Endothelial cell of umbilical vein (primary cell): ENCODE results near the gene AFTPH. TPM values are rescaled to one million over a fixed set of nuclear protein-coding genes. Genes with fewer than 3 reads are reported as not detected.

Experiments
- BruUV-seq: library from RNA; stranded (reverse); fragments of 400-500 nt; replicated peaks from 2 replicates; lab custom pipeline; 2021; lab: Mats Ljungman, UMichigan
- CTCF ChIA-PET: fragments of 300-600, 350-600 bp; sonication (Branson Sonifier 250); formaldehyde crosslinking; loops from one replicate; lab custom pipeline; 2021; ENCODE audit warnings: antibody characterized with exemption, inconsistent platforms; lab: Charles Lee
- POLR2A ChIA-PET: fragments of 300-600, 350-600 bp; sonication (Branson Sonifier 250); formaldehyde crosslinking; loops from one replicate; lab custom pipeline; 2021; ENCODE audit warnings: antibody characterized with exemption, inconsistent platforms; lab: Charles Lee
- DNase-seq: peaks from one replicate; pipeline ENCODE4 v3.0.0-alpha.2; 2011; ENCODE audit warnings: low read depth, low spot score
- FAIRE-seq: peaks from 2 replicates; lab custom pipeline; 2011; peaks lifted over from hg19 to GRCh38; lab: Jason Lieb, UNC
- H2AFZ ChIP-seq: 2 replicates; pipeline ENCODE4 v1.6.0; 2012; ENCODE audit warnings: low read depth, low read length, control low read depth, inconsistent platforms
- H3K27ac ChIP-seq: 2 replicates; pipeline ENCODE4 v1.5.1; 2011; ENCODE audit warnings: low read depth, mild to moderate bottlenecking, control low read depth, low read length, moderate library complexity; ENCODE audit not compliant: insufficient read depth
- H3K27me3 ChIP-seq, 2 experiments: 2 replicates each; pipeline versions ENCODE4 v1.6.0 to v1.6.1; 2011; ENCODE audit warnings: low read length in 2 of 2, mixed read lengths in 1 of 2; ENCODE audit not compliant: control insufficient read depth in 2 of 2, insufficient read depth in 2 of 2
- H3K36me3 ChIP-seq, 2 experiments: 2 replicates in 1 of 2; 3 replicates in 1 of 2; pipeline ENCODE4 v1.5.1; 2011; ENCODE audit warnings: low read length in 2 of 2, mild to moderate bottlenecking in 1 of 2, moderate library complexity in 1 of 2; ENCODE audit not compliant: control insufficient read depth in 2 of 2, insufficient read depth in 2 of 2; ENCODE audit errors: extremely low read depth in 1 of 2
- H3K4me1 ChIP-seq: 3 replicates; pipeline ENCODE4 v1.5.1; 2011; ENCODE audit warnings: mild to moderate bottlenecking, low read length; ENCODE audit not compliant: control insufficient read depth, insufficient read depth; ENCODE audit errors: extremely low read depth
- H3K4me2 ChIP-seq: 2 replicates; pipeline ENCODE4 v1.6.1; 2011; ENCODE audit warnings: low read length, control low read depth, mixed read lengths; ENCODE audit not compliant: insufficient read depth
- H3K4me3 ChIP-seq, 3 experiments: fragments of 200-600 bp in 1 of 3; sonication (generic), shearing (Covaris generic) in 1 of 3; replicated peaks in 1 of 3; 2 replicates each; pipeline ENCODE4 v1.5.1; 2011 to 2016; ENCODE audit warnings: control low read depth in 3 of 3, low read length in 3 of 3, mild to moderate bottlenecking in 2 of 3, inconsistent platforms in 1 of 3, low read depth in 1 of 3, moderate library complexity in 1 of 3; ENCODE audit not compliant: insufficient read depth in 1 of 3
- H3K79me2 ChIP-seq: 2 replicates; pipeline ENCODE4 v1.6.0; 2012; ENCODE audit warnings: low read length, inconsistent platforms; ENCODE audit not compliant: control insufficient read depth, insufficient read depth
- H3K9ac ChIP-seq: replicated peaks from 2 replicates; pipeline ENCODE3; 2011; ENCODE audit warnings: low read length, control low read depth; ENCODE audit not compliant: insufficient read depth; ENCODE audit errors: extremely low read depth
- H3K9me1 ChIP-seq: replicated peaks from 3 replicates; pipeline ENCODE4 v1.6.0; 2011; ENCODE audit warnings: mild to moderate bottlenecking, low read length; ENCODE audit not compliant: control insufficient read depth, insufficient read depth; ENCODE audit errors: extremely low read depth
- H3K9me3 ChIP-seq: replicated peaks from 2 replicates; pipeline ENCODE4 v1.5.1; 2012; ENCODE audit warnings: low read length, inconsistent platforms; ENCODE audit not compliant: control insufficient read depth, insufficient read depth
- H4K20me1 ChIP-seq: replicated peaks from 2 replicates; pipeline ENCODE3; 2011; ENCODE audit warnings: mild to moderate bottlenecking, low read length; ENCODE audit not compliant: control insufficient read depth, insufficient read depth; ENCODE audit errors: extremely low read depth
- EZH2 ChIP-seq: IDR thresholded peaks from 2 replicates; pipeline ENCODE4 v1.6.1; 2012; ENCODE audit warnings: borderline replicate concordance, low read depth, mild to moderate bottlenecking, moderate library complexity, low read length, inconsistent platforms; ENCODE audit not compliant: severe bottlenecking
- FOS ChIP-seq: IDR thresholded peaks from 2 replicates; pipeline ENCODE4 v1.6.1; 2011; ENCODE audit warnings: mild to moderate bottlenecking, low read length, moderate library complexity, borderline replicate concordance; ENCODE audit not compliant: insufficient read depth
- GATA2 ChIP-seq: IDR thresholded peaks from 2 replicates; pipeline ENCODE4 v1.7.0; 2011; ENCODE audit warnings: low read depth, mild to moderate bottlenecking, moderate library complexity, mixed read lengths, low read length; ENCODE audit not compliant: insufficient read length, insufficient read depth
- JUN ChIP-seq: IDR thresholded peaks from 2 replicates; pipeline ENCODE4 v1.6.1; 2011; ENCODE audit warnings: borderline replicate concordance, low read depth; ENCODE audit not compliant: insufficient read length, insufficient read depth
- MYC ChIP-seq: IDR thresholded peaks from one replicate; pipeline ENCODE4 v1.6.1; 2011; ENCODE audit warnings: mild to moderate bottlenecking, low read depth, low read length
- POLR2A ChIP-seq: IDR thresholded peaks from 2 replicates; pipeline ENCODE4 v1.6.1; 2012; ENCODE audit warnings: low read depth, mild to moderate bottlenecking, control low read depth, low read length
- POLR2AphosphoS5 ChIP-seq: IDR thresholded peaks from 2 replicates; pipeline ENCODE4 v1.6.1; 2012; ENCODE audit warnings: low read depth, mild to moderate bottlenecking, control low read depth, low read length, moderate library complexity; ENCODE audit not compliant: insufficient read depth
- dilution Hi-C: fragments of 300-500 bp; cut with MboI; formaldehyde crosslinking; loops from one replicate; pipeline ENCODE4 v1.15.0; 2019; ENCODE audit warnings: low sequenced_read_pairs; ENCODE audit not compliant: extremely low pct_ligation_motif_present
- intact Hi-C: fragments of 100-400 bp; cut with micrococcal nuclease; formaldehyde crosslinking; loops from one replicate; pipeline ENCODE4 v1.10.0; 2022
- polyA plus RNA-seq, 4 experiments: library from polyadenylated mRNA; depleted of rRNA in 3 of 4; stranded (reverse) in 3 of 4; unstranded in 1 of 4; fragments of >200 nt; gene quantifications; 2 replicates each; pipeline versions ENCODE4 v1.2.1 to v1.2.3, GENCODE V29; 2011 to 2012; ENCODE audit warnings: missing spikeins in 1 of 4
- total RNA-seq: library from RNA; stranded (reverse); gene quantifications from 2 replicates; pipeline ENCODE4 v1.2.3, GENCODE V29; 2021
- TF ChIP-seq, protein P1 (sequence below): IDR thresholded peaks from 2 replicates; pipeline ENCODE4 v1.6.1; 2011; ENCODE audit not compliant: insufficient read depth, insufficient read length
- TF ChIP-seq, protein P2 (sequence below), 2 donors: IDR thresholded peaks; 1 replicate in 1 of 2; 2 replicates in 1 of 2; pipeline ENCODE4 v1.5.1; 2011; ENCODE audit warnings: low read length in 2 of 2, mild to moderate bottlenecking in 2 of 2, moderate library complexity in 2 of 2, control low read depth in 1 of 2, inconsistent platforms in 1 of 2, low read depth in 1 of 2; ENCODE audit not compliant: insufficient read depth in 1 of 2; ENCODE audit errors: extremely low read depth in 1 of 2

The AFTPH gene
- total and polyA plus RNA-seq, 2 donors (not counting 3 experiments of a cell fraction or from before 2014, with no cell fraction given), result 6.9 to 15.3 TPM

DNA sequence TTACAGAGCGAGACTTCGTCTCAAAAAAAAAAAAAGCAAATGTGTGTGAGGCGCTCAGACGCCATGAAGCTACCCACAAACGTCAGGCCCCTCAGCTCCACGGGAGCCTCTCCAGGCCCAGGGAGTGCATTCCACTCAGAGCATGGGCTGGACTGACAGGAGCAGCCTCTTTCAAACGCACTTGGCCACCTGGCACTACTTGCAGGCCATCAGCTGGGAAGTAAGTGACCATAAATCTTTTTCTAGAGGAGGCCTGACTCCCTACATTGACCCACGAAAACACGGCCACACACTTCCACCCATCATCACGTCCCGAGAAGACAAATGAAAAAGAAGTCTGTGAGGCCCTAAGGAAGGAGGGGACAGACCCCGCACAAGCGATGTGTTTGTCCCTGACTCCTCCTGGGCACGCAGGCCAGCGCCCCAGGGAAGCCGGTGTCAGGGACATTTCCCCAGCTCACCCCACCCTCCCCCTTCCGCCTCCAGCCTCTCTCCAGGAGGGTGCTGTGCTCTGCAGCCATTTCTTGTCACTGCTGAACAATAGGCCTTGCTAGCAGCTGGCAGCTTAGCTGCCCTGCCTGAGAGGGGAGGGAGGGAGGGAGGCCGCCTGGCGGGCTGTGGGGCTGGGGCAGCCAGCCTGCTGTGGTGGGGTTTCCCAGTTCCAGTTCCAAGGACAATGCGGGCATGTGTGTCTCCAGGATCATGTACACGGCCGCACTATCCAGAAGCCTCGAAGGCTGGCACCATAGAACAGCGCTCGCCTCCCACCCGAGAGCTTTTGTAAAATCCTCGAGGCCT, 103.0 kb downstream of the AFTPH start:
- no peak overlapping the region for H3K4me3 ChIP-seq
- intact Hi-C loops (no loop called here), dilution Hi-C loops (no loop called here)
- BruUV-seq, result no TSS peak
- H3K4me2 ChIP-seq, result no peak overlapping the region
- no peaks in the 10 kb centered on the region for H3K79me2 ChIP-seq
- POLR2A ChIA-PET, result no interaction called here
- H2AFZ ChIP-seq, result no peak overlapping the region
- no peaks in the 10 kb centered on the region for H3K9me3 ChIP-seq
- H3K27me3 ChIP-seq, result no peaks in the 10 kb centered on the region
- no peak for TF ChIP-seq MYC
- TF ChIP-seq GATA2, result no peak
- no peak for TF ChIP-seq FOS
- TF ChIP-seq, protein P1, sequence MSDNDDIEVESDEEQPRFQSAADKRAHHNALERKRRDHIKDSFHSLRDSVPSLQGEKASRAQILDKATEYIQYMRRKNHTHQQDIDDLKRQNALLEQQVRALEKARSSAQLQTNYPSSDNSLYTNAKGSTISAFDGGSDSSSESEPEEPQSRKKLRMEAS, result no peak
- no peak for TF ChIP-seq POLR2AphosphoS5
- no peak for TF ChIP-seq JUN
- TF ChIP-seq POLR2A, result no peak
- TF ChIP-seq EZH2, result no peak
- TF ChIP-seq, protein P2, sequence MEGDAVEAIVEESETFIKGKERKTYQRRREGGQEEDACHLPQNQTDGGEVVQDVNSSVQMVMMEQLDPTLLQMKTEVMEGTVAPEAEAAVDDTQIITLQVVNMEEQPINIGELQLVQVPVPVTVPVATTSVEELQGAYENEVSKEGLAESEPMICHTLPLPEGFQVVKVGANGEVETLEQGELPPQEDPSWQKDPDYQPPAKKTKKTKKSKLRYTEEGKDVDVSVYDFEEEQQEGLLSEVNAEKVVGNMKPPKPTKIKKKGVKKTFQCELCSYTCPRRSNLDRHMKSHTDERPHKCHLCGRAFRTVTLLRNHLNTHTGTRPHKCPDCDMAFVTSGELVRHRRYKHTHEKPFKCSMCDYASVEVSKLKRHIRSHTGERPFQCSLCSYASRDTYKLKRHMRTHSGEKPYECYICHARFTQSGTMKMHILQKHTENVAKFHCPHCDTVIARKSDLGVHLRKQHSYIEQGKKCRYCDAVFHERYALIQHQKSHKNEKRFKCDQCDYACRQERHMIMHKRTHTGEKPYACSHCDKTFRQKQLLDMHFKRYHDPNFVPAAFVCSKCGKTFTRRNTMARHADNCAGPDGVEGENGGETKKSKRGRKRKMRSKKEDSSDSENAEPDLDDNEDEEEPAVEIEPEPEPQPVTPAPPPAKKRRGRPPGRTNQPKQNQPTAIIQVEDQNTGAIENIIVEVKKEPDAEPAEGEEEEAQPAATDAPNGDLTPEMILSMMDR (IDR thresholded peaks at IDR 0.05; ENCODE audit: extremely low read depth in 1 of 2, insufficient read depth in 1 of 2, low read depth in 1 of 2, low read length in 2 of 2), result no peak
- FAIRE-seq, result peak; percentile 26
- H3K27ac ChIP-seq, result no peak overlapping the region
- CTCF ChIA-PET, result interaction anchor here (0.7 to 5.4 kb wide), 7 partner anchors 9 to 204 kb away, joined by 3 to 25 read pairs (median 4); no protein-coding TSS in a partner anchor
- H3K9ac ChIP-seq, result no peak overlapping the region
- no peaks in the 10 kb centered on the region for H3K4me1 ChIP-seq
- H3K36me3 ChIP-seq, result no peaks in the 10 kb centered on the region
- DNase-seq, result peak; percentile 35
- H3K9me1 ChIP-seq, result no peaks in the 10 kb centered on the region
- H4K20me1 ChIP-seq, result no peaks in the 10 kb centered on the region
